GM18508 (cell line): Measurements from ENCODE around the gene TRMU.

Source experiments
- ATAC-seq: cut with Tn5 transposase; IDR thresholded peaks from one replicate; pipeline ENCODE4 v1.9.1; 2021; ENCODE audit warnings: moderate number of reproducible peaks; ENCODE audit not compliant: insufficient read depth, unreplicated experiment

Gene TRMU

GRCh38 chr22:46354176-46354992 lies 18.9 kb downstream of the TRMU start:
- no peak for ATAC-seq

DNA sequence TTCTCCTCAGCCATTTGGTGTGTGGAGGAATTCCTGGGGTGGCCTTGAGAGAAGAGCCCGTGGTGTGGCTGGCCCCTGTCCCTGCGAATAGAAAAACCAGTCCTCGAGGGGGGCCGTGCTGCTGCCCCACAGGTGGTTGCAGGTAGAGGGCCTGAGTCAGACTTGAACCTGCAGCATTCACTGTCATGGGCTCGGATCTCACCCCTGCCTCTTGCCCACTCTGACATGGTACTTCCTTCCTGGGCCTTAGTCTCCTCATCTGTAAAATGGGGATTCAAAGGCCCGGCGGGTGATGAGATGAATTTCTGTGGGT lies 19.4 kb downstream of the TRMU start:
- ATAC-seq = no peak

DNA sequence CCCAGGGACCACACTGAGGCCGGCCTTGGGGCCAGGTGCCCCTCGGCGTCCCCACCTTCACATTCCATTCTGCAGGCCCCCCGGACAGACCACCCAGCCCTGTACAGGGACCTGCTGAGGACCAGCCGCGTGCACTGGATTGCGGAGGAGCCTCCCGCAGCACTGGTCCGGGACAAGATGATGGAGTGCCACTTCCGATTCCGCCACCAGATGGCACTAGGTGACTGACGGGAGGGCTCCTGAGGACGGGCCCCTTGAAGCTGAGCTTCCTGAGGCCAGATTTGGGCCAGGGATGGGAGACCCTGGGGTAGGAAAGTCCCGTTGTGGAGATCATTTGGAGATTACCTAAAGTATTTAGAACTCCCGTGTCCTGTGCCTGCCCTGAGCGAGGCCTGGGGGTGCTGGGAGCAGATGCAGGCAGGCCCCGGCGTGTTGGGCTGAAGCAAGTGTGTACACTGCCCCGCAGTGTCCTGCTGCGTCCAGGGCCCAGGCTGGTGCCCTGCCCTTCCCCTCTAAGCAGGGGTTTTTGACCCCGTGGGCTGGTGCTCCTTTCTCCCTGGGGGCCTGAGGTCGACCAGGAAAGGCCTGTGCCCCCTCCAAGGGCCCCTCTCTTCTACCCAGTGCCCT lies 20.0 kb downstream of the TRMU start:
- ATAC-seq = no peak

- ATAC-seq = no peak
Measured at GRCh38 chr22:46355996-46356471, 20.5 kb downstream of the TRMU start.

DNA sequence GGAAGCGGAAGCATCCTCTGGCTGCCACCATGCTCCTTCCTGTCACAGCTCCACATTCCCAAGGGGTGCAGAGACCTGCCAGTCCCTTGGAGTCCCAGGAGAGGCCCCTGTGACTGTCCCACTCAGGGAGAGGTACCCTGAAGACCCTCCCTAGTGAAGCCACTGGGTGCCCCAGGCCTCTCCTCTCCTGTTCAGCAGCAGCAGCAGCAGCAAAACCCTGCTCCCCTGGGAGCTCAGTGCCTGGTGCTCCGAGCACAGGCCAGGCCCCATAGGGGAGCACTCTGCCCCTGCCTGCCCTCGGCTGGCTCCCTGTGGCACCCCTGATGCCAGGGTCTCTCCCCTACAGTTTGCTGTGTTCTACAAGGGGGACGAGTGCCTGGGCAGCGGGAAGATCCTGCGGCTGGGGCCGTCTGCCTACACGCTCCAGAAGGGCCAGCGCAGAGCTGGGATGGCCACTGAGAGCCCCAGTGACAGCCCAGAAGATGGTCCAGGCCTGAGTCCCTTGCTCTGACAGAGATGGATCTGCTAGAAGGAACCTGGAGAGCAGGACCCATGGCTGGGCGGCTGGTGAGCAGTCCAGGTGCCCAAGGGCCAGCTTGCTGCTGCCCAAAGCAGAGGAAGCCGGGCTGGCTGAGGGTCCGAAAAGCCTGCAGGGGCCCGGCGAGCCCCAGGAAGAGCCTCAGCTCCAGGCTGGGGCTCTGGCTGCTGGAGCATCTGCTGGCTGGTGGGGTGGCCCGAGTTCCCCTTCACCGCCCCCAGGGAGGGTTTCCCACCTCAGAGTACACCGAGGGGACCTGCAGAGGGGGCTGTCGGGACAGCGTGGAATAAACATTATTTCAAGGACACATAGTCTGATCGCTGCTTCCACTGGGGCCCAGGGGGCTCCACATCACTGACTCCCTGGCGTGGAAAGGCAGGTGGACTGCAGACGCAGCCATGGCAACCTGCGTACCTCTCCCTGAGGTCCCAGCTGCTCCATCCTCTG lies 21.3 kb downstream of the TRMU start:
- no peak for ATAC-seq

GRCh38 chr22:46357711-46358520 lies 22.4 kb downstream of the TRMU start:
- no peak for ATAC-seq

DNA sequence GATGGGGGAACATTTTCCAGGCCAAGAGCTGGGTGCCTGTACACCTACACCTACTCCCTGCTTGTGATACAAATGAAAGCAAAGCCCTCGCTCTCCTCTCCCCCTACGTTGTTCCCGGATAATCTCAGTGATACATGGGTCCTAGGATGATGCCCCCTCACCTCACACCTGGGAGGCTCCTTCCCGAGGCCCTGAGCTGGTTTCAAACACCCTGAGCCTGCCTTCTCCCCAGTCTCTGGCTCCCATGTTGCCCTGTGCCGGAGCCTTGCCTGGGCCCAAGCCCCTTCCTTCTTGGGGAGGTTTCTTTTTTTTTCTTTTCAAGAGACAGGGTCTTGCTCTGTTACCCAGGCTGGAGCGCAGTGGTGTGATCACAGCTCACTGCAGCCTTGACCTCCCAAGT lies 23.3 kb downstream of the TRMU start:
- ATAC-seq = no peak

DNA sequence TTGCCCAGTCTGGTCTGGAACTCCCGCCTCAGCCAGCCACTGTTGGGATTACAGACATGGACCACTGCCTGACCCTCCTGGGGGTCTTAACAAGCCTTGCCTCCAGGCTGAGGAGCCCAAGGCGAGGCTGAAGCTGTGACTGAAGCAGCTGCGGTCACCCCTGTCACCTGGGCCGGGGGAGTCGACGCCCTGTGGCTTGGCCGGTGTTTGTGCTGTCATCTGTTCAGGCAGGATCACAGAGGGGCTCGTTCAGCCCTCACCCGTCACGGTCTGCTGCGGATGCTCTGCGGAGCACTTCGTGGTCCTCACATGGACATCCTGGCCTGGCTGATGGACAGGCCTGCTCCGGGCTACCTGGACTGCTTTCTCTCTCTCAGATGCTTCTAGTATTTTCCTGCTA lies 23.8 kb downstream of the TRMU start:
- ATAC-seq = no peak

- no peak for ATAC-seq
Measured at GRCh38 chr22:46360097-46360496, 24.6 kb downstream of the TRMU start.

DNA sequence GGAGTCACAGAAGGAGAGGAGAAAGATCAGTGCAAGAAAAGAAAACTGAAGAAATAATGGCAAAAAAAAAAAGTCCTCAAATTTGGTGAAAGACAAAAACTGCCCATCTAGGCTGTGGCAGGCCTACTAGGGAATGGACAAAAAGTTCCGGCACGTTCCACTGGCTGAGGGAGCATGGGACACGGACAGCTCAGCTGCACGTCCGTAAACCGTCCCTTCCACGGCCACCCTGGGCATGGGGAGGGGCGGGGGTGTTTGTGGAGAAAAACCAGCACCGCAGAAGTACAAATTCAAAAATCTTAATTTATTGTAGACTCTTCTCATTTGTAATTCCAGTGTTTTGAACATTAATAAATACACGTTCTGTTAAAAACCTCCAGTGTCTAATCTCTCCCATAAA lies 25.4 kb downstream of the TRMU start:
- ATAC-seq = no peak

DNA sequence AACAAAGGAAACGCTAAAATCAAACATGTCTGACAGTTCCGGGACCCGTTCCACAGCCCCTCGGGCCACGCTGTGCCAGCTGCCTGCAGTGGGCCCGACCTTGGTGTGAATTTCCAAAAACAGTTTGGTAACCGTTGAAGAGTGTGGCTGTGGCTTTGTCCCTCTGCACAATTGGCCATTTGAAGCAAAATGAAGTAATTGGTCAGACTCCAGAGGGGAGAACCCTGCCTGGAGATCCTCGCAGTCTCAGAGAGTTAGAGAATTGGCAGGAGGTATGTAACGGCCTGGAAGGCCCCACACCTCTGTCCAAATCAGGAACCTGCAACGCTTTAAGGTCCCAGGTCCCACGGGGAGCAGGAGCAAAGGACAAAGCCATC lies 26.3 kb downstream of the TRMU start:
- no peak for ATAC-seq

- no peak for ATAC-seq
Measured at GRCh38 chr22:46362203-46362933, 26.9 kb downstream of the TRMU start.

DNA sequence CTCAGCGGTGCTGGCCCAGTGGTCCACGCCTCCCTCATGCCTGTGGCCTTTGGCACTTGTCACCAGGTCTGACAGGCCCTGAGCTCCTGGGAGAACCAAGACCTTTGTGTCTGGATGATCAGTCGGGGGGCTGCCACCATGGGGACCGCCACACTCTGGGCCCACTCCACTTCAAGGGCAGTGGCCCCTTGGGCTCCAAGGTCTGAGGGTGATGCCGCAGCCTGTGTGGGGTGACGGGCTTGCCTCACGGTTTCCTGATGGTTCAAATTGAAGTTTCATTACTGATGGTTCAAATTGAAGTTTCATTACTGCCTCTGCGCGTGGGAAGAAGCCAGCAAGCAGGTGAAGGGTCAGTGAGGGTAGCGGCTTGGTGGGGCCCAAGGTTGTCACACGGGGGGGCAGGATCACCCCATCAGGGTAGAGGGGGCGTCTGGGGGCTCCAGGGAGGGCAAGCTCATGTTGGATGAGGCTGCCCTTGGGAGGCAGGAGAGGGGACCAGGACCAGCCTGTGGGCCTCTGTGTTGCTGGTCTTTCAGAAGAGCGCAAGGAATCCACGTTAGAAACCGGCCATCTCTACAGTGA lies 27.5 kb downstream of the TRMU start:
- ATAC-seq = no peak

DNA sequence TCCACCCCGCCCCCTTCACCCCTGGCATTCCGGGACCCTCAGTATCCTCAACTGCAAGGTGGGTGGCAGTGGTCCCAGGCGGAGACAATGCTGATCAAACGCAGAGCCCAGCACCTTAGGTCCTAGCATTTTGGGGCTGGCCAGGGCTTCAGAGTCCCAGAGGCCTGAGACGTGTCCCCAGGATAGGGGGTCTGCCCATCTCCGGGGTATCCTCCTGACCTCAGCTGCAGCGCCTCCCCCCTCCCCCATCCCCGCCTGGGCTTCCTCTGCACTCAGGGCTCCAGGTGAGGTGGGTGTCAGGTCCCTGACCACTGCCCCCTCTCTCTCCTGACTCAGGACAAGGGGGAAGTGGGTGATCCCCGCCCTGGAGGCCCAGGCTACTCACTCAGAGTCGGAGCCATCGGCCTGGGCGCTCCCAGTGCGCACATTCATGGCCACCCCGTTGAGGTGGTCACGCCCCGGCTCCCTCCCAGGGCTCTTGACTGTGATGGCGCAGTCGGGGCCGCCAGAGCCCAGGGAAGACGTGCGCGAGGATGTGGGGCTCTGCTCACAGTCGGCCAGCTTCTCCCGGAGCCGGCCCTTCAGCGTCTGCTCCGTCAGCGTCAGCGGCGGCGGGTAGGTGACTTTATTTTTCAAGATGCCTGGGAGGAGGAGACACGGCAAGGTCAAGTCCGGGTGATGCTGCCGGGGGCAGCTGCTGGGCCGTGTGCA lies 28.3 kb downstream of the TRMU start:
- no peak for ATAC-seq

GRCh38 chr22:46364341-46365165 lies 29.0 kb downstream of the TRMU start:
- ATAC-seq = no peak

DNA sequence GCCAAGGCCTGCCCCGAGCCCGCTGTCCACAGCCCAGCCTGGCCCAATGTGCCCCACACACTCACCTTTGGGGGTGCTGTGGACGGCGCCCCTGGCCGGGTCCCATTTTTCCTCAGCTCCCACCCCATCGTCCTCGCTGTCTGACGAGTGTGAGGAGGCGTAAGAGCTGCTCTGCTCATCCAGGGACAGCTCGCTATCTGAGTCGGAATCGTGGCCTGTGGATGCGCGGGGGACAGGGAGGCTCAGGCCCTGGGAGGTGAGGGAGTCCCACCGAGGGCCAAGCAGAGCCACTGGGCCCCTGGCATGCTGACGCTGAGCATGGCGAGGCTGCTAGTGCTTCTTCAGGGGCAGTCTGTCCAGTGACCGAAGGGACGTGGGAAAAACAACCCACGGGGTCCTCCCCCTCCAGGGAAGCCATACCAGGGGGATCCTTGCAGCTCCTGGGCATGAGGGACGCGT lies 29.7 kb downstream of the TRMU start:
- ATAC-seq = no peak

DNA sequence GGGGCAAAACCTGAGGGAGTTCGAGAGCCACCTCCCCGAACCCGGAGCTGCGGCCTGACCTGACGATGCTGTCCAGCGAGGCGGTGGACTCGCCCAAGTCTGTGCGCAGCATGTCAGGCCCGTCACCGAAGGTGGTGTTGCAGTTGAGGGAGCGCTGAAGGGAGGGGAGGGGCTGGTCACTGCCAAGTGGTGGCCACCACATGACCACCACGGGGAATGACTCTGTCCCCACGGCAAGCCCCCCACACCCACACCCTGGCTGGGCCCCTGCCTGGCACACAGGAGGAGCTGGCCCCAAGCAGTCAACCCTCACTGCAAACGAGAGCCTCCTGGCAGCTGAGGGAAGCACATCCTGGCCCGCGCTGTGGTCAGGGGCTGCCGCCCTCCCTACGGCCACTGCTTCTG lies 30.8 kb downstream of the TRMU start:
- ATAC-seq = no peak
